Right lobe of liver (tissue), 6 donors: Measurements from ENCODE around the gene WDR91. TPM values are rescaled to one million over a fixed set of nuclear protein-coding genes. Genes with fewer than 3 reads are reported as not detected.

Experiments
- ATAC-seq, 4 donors: fragments of 200-7000 bp; cut with Tn5 transposase; one replicate each; pipeline ENCODE4 v1.9.1; 2020; ENCODE audit warnings: mild to moderate bottlenecking in 4 of 4, moderate library complexity in 4 of 4
- DNase-seq, 3 donors: peaks; one replicate each; pipeline ENCODE4 v3.0.0-alpha.2; 2020
- H3K27ac ChIP-seq, 3 donors: fragments of 200-600 bp; one replicate each; pipeline ENCODE4 v1.8.0; 2022
- H3K27me3 ChIP-seq, 2 donors: fragments of 200-600 bp; one replicate each; pipeline ENCODE4 v1.8.0; 2022
- H3K36me3 ChIP-seq, 4 donors: fragments of 200-600 bp; sonication (generic) in 1 of 4; one replicate each; pipeline versions ENCODE4 v1.5.1 to v1.8.0; 2017 to 2022; ENCODE audit warnings: control low read depth in 1 of 4
- H3K4me1 ChIP-seq, 4 donors: fragments of 200-600 bp; sonication (generic) in 1 of 4; one replicate each; pipeline versions ENCODE4 v1.5.1 to v1.8.0; 2017 to 2022; ENCODE audit warnings: control low read depth in 1 of 4
- H3K4me3 ChIP-seq, 3 donors: fragments of 200-600 bp; one replicate each; pipeline ENCODE4 v1.8.0; 2022
- H3K9me3 ChIP-seq, 4 donors: fragments of 200-600 bp; sonication (generic) in 1 of 4; one replicate each; pipeline versions ENCODE4 v1.5.1 to v1.8.0; 2017 to 2022; ENCODE audit warnings: control low read depth in 1 of 4
- CTCF ChIP-seq, 4 donors: fragments of 200-600 bp in 3 of 4; fragments of 450-650 bp in 1 of 4; IDR thresholded peaks; one replicate each; pipeline versions ENCODE4 v1.5.1 to v1.8.0; 2016 to 2022; ENCODE audit warnings: antibody characterized with exemption in 4 of 4, mild to moderate bottlenecking in 2 of 4
- POLR2A ChIP-seq: fragments of 450-650 bp; IDR thresholded peaks from one replicate; pipeline ENCODE4 v1.6.1; 2017; ENCODE audit warnings: antibody characterized with exemption, mild to moderate bottlenecking
- WGBS: methylation state at CpG from one replicate; pipeline ENCODE4 v1.1.6; 2018; ENCODE audit warnings: low coverage, low lambda C conversion rate; ENCODE audit not compliant: insufficient coverage; ENCODE audit errors: missing lambda C conversion rate; 5-methylcytosine and 5-hydroxymethylcytosine counted together
- intact Hi-C, 2 donors: fragments of 100-400 bp; cut with DNase I; formaldehyde crosslinking; loops; one replicate each; pipeline versions ENCODE4 v1.11.2 to v1.14.1; 2022
- total RNA-seq, 6 experiments: library from RNA; depleted of rRNA in 2 of 6; stranded (reverse); fragments of >200 nt in 2 of 6; fragmentation: NEBNext Ultra II Directional in 3 of 6; extraction: Animal tissue kit (Norgen Biotek cat#: 25700) in 3 of 6; gene quantifications; one replicate each; pipeline versions ENCODE4 v1.1.0 to v1.2.4, GENCODE V29; 2016 to 2023
- donor health status: DM: no; HTN: yes; CAD: no.
- donor health status: DM: no; HTN: no; CAD: no.
- donor health status: DM: no; HTN: no; CAD: no.
- donor health status: DM: no; HTN: yes; CAD: no.
- donor health status: DM: no; HTN: yes; CAD: no.

The WDR91 gene
- total RNA-seq, 6 experiments from 2014 or later: 6.0 to 11.5 (median 8.6) TPM

DNA sequence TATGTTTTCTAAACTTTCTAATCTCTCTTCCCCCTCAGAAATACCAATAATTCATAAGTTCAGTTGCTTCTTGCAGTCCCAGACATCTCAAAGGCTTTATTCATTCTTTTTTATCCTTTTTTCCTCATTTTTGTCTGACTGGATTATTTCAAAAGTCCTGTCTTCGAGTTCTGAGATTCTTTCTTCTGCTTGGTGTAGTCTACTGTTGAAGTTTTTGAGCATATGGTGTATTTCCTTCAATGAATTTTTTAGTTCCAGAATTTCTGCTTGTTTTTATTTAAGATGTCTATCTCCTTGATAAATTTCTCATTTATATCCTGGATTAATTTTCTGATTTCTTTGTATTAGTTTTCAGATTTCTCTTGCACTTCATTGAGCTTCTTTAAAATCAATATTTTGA, 55.0 kb downstream of the WDR91 start:
- H3K27me3 ChIP-seq: no peaks in the 10 kb centered on the region
- intact Hi-C loops: no loop called here
- H3K4me3 ChIP-seq: no peak overlapping the region
- H3K27ac ChIP-seq: no peak overlapping the region
- peaks cover 0 to 70% (median 12%) of the 10 kb centered on the region in 4 donors for H3K4me1 ChIP-seq
- no peak for ATAC-seq
- DNase-seq: no peak
- peaks cover 0 to 2% (median 0%) of the 10 kb centered on the region in 4 donors for H3K36me3 ChIP-seq
- 92% methylated on average over 1 of the region's 1 CpG for WGBS
- TF ChIP-seq POLR2A (no peak), CTCF (IDR thresholded peaks at IDR 0.05) (no peak)
- no peaks in the 10 kb centered on the region for H3K9me3 ChIP-seq

- 85% methylated on average over 1 of the region's 1 CpG for WGBS
- no peak overlapping the region for H3K27ac ChIP-seq
Measured at GRCh38 chr7:135154734-135155133, 56.6 kb downstream of the WDR91 start.

GRCh38 chr7:135152442-135152841, 58.9 kb downstream of the WDR91 start:
- 73% methylated on average over 1 of the region's 1 CpG for WGBS
- DNase-seq: no peak
- H3K27me3 ChIP-seq: no peaks in the 10 kb centered on the region
- TF ChIP-seq CTCF (IDR thresholded peaks at IDR 0.05) (no peak), POLR2A (no peak)
- no peak overlapping the region for H3K4me3 ChIP-seq
- no peaks in the 10 kb centered on the region for H3K9me3 ChIP-seq
- no peak for ATAC-seq
- H3K36me3 ChIP-seq: peaks cover 0 to 2% (median 0%) of the 10 kb centered on the region in 4 donors
- H3K4me1 ChIP-seq: peaks cover 0 to 38% (median 3%) of the 10 kb centered on the region in 4 donors
- H3K27ac ChIP-seq: peak overlapping the region; percentile 94 to 99 (median 98)
- intact Hi-C loops: no loop called here

More at GRCh38 chr7:135154734-135155133, 56.6 kb downstream of the WDR91 start:
- ATAC-seq: no peak
- no peaks in the 10 kb centered on the region for H3K9me3 ChIP-seq
- TF ChIP-seq POLR2A: no peak
- no peak for TF ChIP-seq CTCF (IDR thresholded peaks at IDR 0.05)
- intact Hi-C loops: no loop called here
- H3K4me1 ChIP-seq: peaks cover 0 to 60% (median 10%) of the 10 kb centered on the region in 4 donors
- no peaks in the 10 kb centered on the region for H3K27me3 ChIP-seq
- peaks cover 0 to 2% (median 0%) of the 10 kb centered on the region in 4 donors for H3K36me3 ChIP-seq
- H3K4me3 ChIP-seq: no peak overlapping the region
- no peak for DNase-seq

DNA sequence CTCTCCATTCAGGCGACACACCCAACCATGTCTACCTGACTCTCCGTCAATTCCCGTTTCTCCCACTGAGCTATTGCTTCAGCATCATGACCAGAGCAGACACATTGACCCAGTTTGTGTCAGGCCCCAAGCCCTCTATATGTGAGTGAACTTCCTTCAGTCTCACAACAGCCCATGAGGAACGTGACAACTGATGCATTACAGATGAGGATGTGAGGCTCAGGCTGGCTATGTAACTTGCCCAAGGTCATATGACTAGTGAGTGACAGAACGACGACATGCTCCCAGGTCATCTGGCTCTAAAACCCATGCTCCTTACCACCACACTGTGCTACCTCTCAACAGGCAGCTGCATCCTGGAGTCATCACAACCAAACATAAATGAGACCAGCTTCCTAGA, 59.8 kb downstream of the WDR91 start:
- Histone ChIP-seq H3K4me1 (peaks cover 0 to 34% (median 2%) of the 10 kb centered on the region in 4 donors), H3K4me3 (no peak overlapping the region), H3K36me3 (peaks cover 0 to 2% (median 0%) of the 10 kb centered on the region in 4 donors), H3K9me3 (no peaks in the 10 kb centered on the region), H3K27me3 (no peaks in the 10 kb centered on the region), H3K27ac (peak overlapping the region; percentile 94 to 99 (median 98))
- intact Hi-C loops: no loop called here
- DNase-seq (peak in 1 of 3 donors; percentile 52), ATAC-seq (peak in 3 of 4 donors; percentile 2 to 4 (median 3))
- no peak for TF ChIP-seq CTCF (IDR thresholded peaks at IDR 0.05)
- TF ChIP-seq POLR2A: peak; percentile 20
- WGBS: 46% methylated on average over 6 of the region's 6 CpGs

- no peaks in the 10 kb centered on the region for H3K27me3 ChIP-seq
- WGBS: 62% methylated on average over 2 of the region's 2 CpGs
- H3K9me3 ChIP-seq: no peaks in the 10 kb centered on the region
- H3K4me1 ChIP-seq: peaks cover 0 to 38% (median 2%) of the 10 kb centered on the region in 4 donors
- ATAC-seq: no peak
- no peak for DNase-seq
- peak overlapping the region; percentile 94 to 99 (median 98) for H3K27ac ChIP-seq
- intact Hi-C loops: no loop called here
- H3K36me3 ChIP-seq: peaks cover 0 to 2% (median 0%) of the 10 kb centered on the region in 4 donors
- no peak for TF ChIP-seq CTCF (IDR thresholded peaks at IDR 0.05)
- no peak for TF ChIP-seq POLR2A
- H3K4me3 ChIP-seq: peak overlapping the region in 2 of 3 donors; percentile 55 to 62
Measured at GRCh38 chr7:135151132-135151531, 60.2 kb downstream of the WDR91 start.
